HG02571 (cell line): ENCODE results near the gene TMEM235.

Source experiments
- ATAC-seq: cut with Tn5 transposase; IDR thresholded peaks from one replicate; pipeline ENCODE4 v1.9.1; 2021; ENCODE audit warnings: mild to moderate bottlenecking, moderate library complexity; ENCODE audit not compliant: unreplicated experiment

Gene TMEM235

DNA sequence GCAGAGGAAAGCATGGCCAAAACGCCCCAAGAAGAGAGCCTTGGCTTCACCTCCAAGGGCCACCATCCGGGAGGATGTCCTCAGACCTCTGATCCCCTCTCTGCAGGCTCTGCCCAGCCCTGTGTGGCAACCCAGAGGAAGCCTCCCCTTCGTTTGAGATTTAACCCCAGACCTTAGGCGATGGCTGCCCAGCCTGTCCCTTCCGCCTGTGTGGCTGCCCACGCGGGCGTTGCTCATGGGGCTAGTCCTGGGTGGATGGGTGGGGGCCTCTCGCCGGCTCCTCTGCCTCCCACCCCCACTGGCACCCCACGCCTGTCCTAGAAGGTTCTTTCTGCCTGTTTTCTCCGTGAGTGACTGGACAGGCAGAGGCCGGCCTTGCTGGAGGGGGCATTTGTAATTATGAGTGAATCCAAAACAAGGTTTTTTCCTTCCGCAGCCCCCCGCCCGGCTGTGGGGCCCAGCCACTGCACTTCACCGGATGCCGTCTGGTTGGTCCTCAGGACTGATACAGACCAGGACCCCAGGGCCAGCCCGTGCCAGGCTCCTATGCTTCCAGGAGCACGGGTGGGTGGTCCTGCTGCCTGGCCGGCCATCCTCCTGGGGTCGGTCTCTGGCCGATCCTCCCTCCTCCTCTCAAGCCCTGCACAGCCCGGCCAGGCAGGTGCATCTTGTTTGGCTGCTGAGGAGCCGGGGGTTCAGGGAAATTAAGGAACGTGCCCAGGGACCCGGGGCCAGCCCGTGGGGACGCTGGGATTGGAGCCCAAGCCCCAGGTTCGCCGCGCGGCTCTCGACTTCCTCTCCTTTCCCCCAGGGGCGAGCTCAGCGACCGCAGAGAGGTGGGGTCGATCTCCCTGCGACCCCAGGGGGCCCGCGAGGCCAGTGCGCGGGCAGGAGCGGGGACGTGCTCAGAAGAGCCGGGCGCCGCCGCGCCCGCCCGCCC, at the start of gene TMEM235:
Gene TMEM235 (plus strand): TSS at position 636 of the 940 bp plus-strand sequence. CDS start 393 bp downstream, outside the sequence.
- no peak for ATAC-seq

DNA sequence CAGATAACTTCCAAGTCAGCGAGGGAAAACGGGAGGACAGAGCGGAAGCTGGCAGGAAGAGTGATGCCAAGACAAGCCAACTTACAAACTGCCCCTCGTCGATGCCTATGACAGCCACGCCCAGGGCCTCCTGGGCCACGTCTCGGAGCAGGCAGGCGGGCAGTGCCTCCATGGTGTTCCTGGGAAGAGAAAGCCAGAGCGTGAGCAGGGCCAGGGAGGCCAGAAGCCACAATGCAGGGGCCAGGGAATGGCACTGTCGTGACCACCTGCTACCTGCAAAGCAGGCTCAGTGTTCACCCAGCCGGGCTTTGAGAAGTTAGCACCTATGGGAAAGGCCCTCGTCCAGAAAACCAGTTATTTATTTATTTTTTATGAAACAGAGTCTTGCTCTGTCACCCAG, 48.9 kb upstream of the TMEM235 start:
- ATAC-seq = no peak

DNA sequence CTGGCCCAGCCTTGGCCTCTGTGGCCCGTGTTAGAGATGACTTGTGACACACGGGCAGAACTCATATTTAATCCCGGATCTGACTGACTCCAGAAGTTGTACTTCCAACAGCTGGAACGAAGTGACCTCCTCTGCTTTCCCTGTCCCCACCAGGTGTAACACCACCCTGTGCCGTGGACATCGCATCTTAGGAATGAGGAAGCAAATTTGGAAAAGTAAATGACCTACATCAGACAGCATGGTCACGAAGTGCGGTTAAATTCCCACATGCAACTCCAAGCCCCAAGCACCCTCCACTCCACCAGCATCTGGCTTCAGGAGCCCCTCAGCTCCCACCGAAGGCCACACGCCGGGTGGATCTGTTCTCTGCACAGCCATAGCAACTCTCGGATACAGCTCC, 47.5 kb upstream of the TMEM235 start:
- ATAC-seq = no peak

DNA sequence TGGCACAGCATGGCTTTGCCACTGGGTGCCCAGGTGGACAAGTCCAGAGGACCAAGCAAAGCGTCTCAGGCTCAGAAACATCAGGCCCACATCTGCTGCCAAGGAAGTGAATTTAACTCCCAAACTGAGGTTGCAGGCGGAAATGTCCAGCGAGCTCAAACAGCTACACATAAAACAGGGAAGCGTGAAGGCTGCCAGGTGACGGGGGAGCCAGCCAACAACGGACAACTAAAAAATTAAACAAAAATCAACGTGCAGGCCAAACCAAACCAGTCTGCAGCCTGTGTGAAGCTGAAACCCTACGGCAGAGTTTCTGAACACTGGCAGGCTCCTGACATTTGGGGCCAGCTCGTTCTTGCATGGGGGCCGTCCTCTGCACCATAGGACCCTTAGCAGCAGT, 47.1 kb upstream of the TMEM235 start:
- no peak for ATAC-seq

DNA sequence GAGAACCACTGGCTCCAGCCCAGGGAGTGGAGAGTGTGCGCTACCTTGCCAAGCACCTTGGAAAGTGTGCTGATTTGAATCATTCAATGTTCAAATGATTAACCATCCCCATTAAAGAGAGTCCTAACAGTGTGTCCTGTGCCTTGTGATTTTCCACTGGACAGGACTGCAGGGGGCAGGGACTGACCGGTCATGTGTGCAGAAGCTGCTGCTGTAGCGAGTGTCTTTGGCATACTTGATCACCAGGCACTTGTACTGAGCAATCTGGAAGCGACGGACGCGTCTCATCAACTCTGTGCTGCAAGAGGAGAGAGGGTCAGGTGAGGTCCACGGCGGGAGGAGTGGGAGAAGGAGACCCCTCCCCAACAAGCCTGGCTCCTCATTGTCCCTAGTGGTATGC, 46.6 kb upstream of the TMEM235 start:
- ATAC-seq = no peak

DNA sequence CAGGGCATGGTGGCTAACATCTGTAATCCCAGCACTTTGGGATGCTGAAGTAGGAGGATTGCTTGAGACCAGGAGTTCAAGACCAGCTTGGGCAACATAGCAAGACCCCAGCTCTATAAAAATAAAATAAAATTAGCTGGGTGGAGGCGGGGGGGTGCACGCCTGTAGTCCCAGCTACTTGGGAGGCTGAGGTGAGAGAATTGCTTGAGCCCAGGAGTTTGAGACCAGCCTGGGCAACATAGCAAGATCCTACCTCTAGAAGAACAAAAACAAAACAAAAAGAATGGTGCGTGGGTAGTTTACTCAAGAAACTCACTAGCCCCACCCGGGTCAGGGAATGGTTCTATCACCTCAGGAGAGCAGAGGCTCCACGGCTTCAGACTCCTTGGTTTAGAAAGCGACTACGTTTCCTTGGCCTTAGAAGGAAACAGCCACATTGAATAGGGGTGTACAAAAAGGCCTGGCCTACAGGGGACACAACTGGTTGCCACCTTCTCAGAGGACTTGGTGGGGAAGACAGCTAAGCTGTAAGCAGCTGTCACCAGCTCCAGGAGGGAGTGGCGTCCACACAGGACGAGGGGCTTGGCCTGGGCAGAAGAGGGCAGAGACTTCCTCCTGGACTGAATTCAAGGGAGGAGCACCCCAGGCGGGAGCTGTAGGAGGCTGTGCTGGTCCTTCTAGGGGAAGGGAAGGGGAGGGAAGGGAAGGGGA, 45.3 kb upstream of the TMEM235 start:
- no peak for ATAC-seq

DNA sequence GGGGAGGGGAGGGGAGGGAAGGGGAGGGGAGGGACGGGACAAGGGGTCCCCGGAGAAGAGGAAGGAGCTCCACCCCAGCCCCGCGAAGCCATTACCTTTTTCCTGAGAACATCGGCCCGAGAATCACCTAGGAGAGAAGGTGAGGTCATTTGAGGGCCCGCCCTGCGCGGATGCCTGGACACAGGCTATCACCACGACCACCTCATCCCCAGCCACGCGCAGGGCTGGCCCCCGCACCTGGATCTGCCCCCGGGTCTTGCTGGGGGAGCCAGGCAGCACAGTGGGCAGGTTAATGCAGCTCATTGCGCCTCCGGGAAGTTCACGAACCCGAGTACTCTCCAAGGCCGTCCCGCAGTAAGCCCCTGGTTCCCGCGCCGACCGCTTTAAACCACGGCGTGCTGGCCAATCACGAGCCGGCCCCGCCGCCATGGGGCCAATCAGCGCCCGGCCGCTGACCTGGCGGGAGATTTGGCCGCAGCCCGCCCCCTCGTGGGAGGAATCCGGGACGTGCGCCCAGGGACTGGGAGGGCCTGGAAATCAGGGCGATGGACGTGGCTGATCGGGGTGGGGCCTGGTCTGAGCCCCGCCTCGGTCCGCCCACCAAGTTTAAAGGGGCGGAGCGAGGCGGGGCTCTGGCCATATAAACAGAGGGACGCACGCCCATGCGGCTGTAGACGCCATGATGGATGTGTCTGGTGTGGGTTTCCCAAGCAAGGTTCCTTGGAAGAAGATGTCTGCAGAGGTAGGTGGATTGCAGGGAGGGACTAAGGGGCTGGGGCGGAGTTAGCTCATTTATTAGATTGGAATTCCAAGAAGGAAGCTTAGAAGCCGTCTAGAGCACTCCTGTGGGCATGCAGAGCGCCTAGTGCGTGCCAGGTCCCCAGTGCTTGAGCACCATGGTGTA, 44.5 kb upstream of the TMEM235 start, which contains the start of the genes AFMID and TK1:
Gene AFMID (plus strand): TSS at position 671 of the 904 bp plus-strand sequence. CDS start 9 bp downstream, at position 680.
Gene TK1 (minus strand): TSS at position 361 of the 904 bp plus-strand sequence. CDS start 58 bp downstream, at position 303.
- ATAC-seq = peak; percentile 91

DNA sequence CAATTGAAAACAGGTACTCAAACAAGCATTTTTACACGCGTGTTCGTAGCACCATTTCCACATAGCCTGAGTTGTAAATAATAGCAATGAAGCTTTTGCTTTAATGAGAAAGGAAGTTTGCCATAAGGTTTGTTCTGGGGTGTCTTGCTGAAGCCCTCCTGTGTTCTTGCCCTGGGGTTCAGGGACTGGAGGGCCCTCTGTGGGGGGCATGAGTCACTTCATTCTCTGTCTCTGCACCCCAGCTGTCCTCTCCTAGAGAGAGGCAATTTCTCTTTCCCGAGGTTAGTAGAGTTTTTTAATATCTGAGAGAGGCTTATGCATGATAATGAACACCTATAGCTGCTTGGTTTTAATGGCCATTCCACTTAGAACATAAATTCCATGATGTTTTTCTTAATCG, 34.7 kb upstream of the TMEM235 start:
- no peak for ATAC-seq

DNA sequence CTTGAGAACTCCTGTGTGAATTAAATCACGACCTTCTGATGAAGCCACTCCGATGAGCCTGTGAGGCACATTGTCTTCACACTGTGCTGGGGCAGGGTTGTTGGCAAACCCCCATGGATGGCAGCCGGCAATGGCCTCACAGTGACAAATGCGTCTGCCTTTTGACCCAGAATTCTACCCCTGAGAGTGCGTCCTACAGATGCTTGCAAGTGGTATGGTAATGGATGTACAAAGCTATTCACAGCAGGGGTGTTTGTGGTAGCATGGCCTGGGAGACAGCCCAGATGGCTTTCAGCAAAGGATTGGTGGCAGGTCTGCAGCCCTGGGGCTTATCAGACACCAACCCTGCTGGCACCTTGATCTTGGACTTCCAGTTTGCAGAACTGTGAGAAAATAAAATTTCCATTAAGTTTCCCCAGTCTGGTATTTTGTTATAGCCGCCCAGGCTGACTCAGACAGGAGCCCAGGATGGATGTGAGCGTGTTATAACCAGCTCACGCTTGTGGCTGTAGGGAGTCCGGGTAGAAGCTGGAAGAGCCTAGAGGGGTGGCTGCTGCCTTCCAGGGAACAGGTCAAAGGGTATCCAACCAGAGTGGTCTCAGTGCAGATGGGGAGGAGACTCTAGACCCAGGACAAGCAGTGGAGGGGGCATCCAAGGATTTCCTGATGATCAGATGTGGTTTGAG, 34.1 kb upstream of the TMEM235 start:
- no peak for ATAC-seq

DNA sequence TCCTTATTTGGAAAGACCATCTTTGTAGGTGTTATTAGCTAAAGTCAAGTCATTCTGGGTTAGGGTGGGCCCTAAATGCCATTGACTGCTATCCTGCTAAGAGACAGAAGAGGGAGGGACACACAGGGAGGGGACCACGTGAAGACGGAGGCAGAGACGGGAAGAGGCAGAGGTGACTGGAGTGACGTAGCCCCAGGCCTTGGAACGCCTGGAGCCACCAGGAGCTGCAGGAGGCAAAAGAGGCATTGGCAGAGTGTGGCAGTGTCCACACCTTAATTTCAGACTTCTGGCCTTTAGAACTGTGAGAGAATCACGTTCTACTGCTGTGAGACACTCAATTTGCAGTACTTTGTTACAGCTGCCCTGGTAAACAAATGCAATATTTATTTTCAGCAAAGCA, 31.0 kb upstream of the TMEM235 start:
- no peak for ATAC-seq

DNA sequence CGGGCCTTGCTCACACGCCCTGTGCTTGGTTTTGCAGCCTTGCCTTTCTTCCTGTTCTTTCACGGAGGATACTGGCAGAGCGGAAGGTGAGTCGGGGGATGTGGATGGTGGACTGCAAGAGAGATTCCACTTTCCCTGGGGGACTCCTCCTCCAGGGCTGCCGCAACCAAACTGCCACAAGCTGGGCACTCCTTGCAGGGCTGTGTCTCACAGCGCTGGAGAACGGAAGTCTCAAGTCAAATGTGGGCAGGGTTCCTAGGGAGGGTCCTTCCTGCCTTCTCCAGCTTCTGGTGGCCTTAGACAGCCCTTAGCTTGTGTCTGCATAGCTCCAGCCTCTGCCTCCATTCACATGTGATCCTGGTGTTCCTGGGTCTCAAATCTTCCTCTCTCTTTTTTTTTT, 28.8 kb upstream of the TMEM235 start:
- ATAC-seq = no peak

DNA sequence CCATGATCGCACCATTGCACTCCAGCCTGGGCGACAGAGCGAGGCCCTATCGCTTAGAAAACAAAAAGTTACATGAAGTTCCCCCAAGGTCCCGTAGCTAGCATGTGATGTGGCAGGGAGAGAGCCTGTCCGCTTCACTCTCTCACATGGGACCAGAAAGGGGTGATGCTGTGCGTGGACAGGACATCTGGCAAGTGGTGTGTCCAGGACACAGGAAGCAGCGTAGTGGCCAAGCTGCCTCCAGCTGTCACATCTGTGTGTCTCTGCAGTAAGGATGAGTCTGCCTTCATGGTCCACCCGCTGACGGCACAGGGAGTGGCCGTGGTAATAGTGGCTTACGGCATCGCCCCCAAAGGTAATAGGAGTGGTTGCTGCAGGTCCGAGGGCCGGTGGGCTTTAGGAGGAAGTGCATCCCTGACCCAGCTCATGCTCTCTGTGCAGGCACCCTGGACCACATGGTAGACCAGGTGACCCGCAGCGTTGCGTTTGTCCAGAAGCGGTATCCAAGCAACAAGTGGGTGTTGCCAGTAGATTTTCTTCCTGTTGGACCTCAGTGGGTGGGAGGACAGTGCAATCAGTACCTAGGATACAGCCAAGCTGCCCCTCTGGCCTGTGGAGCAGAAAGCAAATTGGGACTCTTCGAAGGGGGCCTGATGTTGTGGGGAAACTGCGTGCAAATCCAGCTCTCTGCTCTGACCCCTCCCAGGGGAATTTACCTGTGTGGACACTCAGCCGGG, 26.9 kb upstream of the TMEM235 start:
- ATAC-seq = no peak

DNA sequence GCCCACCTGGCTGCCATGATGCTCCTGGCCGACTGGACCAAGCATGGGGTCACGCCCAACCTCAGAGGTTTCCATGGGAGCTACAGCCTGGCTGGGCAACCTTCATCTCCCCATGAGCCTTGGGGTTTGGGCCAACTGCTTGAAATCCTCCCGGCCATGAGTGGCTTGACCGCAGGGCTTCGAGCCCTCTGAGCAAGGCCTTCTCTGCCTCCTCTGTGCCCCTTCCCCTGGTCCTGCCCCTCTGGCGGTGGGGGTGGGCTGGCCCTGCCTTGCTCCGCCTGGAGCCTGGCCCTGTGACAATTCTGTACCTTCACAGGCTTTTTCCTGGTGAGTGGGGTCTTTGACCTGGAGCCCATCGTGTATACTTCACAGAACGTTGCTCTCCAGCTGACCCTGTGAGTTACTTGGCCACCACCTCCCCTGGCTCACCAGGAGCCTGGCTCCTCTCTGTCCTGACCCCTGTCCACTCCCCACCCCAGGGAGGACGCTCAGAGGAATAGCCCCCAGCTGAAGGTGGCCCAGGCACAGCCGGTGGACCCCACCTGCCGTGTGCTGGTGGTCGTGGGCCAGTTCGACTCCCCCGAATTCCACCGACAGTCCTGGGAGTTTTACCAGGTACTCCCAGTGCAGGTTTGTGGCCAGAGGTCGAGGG, 26.2 kb upstream of the TMEM235 start:
- ATAC-seq = no peak

DNA sequence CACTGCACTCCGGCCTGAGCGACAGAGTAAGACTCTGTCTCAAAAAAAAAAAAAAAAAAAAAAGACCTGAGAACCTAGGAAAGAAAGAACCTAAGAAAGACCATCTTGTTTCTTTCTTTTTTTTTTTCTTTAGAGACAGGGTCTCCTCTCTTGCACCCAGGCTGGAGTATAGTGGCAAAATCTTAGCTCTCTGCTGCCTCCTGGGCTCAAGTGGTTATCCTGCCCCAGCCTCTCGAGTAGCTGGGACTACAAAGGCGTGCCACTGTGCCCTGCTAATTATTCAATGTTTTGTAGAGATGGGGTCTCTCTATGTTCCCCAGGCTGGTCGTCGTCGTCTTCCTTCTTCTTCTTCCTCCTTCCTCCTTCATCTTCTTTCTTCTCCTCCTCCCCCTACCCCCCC, 25.1 kb upstream of the TMEM235 start:
- ATAC-seq = no peak

DNA sequence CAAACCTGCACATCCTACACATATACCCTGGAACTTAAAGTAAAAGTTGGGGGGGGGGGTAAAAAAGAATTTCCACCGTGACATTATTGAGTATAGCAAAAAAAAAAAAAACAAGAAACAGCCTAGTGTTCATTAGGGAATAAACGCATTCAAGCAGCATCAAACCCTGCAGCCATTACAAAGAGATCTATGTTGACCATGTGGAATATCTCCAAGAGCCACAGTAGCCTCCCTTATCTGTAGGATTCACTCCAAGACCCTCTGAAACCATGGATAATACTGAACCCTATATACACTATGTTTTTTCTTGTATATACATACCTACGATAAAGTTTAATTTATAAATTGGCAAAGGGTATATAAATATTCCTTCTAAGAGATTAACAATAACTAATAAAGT, 22.9 kb upstream of the TMEM235 start:
- ATAC-seq = no peak

DNA sequence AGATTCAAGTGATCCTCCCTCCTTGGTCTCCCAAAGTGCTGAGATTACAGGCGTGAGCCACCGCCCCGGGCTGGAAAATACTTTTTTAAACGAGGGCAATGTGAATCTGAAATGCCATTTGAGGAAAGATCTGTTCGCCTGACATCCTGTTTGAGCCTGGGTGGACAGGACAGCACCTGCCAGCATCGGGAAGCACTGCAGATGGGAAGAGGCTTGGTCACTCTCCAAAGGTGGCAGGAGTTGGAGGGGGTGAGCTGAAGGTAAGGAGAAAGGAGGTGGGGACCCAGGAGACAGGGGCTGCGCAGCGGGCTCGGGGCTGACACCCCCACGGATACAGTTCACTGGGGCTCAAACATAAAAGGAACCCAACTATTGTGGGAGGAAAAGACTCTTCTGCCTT, 21.3 kb upstream of the TMEM235 start:
- no peak for ATAC-seq

DNA sequence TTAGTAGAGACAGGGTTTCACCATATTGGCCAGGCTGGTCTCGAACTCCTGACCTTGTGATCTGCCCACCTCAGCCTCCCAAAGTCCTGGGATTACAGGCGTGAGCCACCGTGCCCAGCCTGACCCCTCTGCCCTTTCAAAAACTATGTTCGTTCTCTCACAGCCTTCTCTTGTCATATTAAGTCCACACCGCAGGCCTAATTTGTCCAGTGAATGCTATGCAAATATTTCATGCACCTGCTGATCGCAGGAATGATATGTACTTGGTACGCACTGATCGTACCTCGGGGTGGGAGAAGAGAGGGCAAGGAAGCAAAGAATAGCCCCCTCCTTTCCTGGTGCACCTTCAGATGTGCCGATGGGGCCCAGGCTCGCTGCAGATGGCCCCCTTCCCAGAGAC, 20.4 kb upstream of the TMEM235 start:
- ATAC-seq = no peak

DNA sequence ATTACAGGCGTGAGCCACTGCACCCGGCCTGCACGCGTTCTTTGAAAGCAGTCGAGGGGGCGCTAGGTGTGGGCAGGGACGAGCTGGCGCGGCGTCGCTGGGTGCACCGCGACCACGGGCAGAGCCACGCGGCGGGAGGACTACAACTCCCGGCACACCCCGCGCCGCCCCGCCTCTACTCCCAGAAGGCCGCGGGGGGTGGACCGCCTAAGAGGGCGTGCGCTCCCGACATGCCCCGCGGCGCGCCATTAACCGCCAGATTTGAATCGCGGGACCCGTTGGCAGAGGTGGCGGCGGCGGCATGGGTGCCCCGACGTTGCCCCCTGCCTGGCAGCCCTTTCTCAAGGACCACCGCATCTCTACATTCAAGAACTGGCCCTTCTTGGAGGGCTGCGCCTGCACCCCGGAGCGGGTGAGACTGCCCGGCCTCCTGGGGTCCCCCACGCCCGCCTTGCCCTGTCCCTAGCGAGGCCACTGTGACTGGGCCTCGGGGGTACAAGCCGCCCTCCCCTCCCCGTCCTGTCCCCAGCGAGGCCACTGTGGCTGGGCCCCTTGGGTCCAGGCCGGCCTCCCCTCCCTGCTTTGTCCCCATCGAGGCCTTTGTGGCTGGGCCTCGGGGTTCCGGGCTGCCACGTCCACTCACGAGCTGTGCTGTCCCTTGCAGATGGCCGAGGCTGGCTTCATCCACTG, 17.3 kb upstream of the TMEM235 start, which contains the start of gene BIRC5:
Gene BIRC5 (plus strand): TSS at position 238 of the 690 bp plus-strand sequence. CDS start 64 bp downstream, at position 302.
- peak; percentile 78 for ATAC-seq
